Measurements from ENCODE around the gene MYOZ2.

DNA sequence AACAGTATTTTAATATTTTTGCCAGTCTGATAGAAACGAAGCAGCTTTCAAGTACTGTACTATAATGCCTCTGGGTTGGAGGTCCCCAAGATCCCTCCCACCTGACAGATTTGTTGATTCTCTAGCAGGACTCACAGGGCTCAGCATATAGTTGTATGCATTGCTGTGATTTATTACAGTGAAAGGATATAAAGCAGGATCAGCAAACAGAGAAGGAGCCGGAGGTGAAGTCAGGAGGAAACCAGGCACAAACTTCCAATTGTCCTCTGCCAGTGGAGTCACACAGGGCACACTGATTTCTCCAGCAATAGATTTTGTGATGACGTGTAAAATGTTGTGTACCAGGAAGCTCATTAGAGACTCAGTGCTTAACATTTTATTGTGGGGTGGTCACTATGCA is 95.9 kb downstream of the MYOZ2 start:
- no peak for TF ChIP-seq GATA2 (IDR thresholded peaks at IDR 0.05; ENCODE audit: low read depth, low read length)
- no peak for TF ChIP-seq GATA3 (IDR thresholded peaks at IDR 0.05; ENCODE audit: low read depth, low read length)

Measured in SH-SY5Y (cell line).